ENCODE measurements around the gene YY1.
"Not testable (repeated sequence)": the region's sequence is repeated elsewhere in the genome, so short reads cannot be mapped to it uniquely, and the experiment has no call there.

Gene YY1

DNA sequence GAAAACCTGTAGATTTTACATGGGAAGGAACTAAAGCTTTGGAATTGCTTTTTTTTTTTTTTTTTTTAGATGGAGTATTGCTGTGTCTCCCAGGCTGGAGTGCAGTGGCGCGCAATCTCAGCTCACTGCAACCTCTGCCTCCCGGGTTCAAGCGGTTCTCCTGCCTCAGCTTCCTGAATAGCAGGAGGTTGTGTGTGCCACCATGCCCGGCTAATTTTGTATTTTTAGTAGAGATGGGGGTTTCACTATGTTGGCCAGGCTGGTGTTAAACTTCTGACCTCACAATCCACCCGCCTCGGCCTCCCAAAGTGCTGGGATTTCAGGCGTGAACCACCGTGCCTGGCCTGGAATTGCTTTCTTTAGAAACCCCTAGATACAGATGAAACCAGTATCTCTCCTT is 44.5 kb downstream of the YY1 start:
- peaks cover 26% of the 10 kb centered on the region for H3K4me1 Mint-ChIP-seq
- H3K9me3 Mint-ChIP-seq, H3K36me3 Mint-ChIP-seq, H3K4me3 Mint-ChIP-seq, H3K27me3 Mint-ChIP-seq: not testable (repeated sequence)
- peak overlapping the region; percentile 17 for H3K27ac Mint-ChIP-seq

DNA sequence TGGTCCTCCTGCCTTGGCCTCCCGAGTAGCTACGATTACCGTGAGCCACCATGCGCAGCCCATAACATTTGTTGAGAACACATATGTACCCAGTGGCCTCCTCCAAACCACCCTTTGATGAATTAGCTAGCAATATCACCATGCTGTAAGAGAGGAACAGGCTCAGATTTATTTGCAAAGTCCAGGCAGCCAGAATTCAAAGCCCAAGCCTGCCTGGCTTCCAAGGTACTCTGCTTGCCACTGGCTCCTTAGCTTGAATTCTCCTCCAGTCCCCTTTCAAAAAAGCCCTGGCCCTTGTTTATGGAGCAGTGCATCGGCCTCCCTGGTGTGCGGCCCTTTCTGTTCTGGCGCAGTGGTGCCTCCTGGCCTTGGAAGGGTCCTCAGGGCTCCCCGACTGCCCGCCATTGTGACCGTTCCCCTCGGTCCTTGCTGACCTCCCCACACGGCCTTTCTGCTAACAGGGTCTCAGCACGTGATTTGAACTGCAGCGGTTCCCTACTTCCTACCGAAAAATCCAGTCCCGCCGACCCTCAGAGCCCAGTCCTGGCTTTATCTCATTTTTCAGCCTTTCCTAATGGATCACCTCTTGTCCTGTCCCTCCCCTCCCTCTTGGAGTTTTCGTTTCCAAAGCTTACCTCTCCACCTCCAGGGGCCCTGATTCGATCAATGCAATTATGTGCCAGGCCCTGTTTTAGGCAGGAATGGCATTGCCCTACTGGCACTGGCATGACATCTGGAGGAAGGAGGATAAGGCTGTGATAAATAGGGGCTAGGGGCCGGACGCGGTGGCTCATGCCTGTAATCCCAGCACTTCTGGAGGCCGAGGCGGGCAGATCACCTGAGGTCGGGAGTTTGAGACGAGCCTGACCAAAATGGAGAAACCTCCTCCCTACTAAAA is 45.3 kb downstream of the YY1 start:
- H3K27me3 Mint-ChIP-seq = no peaks in the 10 kb centered on the region
- H3K4me1 Mint-ChIP-seq = peaks cover 19% of the 10 kb centered on the region
- H3K9me3 Mint-ChIP-seq = no peaks in the 10 kb centered on the region
- no peaks in the 10 kb centered on the region for H3K36me3 Mint-ChIP-seq
- peak overlapping the region; percentile 63 for H3K4me3 Mint-ChIP-seq
- H3K27ac Mint-ChIP-seq = peak overlapping the region; percentile 88

DNA sequence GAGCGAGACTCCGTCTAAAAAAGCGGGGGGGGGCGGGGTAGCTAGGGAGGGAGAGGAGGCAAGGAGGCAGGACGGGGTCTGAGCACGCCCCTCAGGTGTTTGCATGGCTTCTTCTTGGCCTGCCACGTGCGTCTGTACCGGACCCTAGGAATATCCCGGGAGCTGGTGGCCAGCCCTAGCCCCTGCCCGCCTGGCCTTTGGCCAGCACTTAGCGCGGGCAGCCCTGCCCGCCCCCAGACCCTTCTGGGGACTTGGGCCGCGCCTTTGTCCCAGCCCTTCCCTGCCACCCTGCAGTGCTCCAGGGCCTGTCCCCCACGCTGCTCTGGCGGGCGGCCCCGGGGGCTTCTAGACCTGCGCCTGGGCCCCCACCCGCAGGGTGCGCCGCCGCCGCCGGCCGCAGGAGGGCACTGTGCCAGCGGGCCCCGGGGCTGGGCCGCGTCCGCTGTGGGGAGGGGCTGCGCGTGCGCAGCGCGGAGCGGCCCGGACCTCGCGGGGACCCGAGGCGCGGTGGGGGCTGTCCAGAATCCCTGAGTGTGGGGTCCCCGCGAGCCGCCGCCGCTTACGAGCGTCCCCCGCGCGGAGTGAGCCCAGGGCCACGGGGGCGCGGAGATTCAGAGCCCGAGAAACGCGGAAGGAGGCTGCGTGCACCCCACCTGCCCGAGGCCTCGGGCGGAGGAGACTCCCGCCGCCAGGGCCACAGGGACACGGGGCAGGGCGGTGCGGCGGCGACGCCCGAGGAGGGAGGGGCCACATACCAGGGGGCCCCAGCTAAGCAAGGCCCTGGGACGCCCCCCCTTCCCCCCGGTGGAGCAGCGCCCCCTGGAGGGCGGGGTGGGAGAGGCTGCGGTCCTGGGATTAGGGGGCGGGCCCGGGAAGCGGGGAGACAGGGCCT is 46.3 kb downstream of the YY1 start:
- peaks cover 14% of the 10 kb centered on the region for H3K4me1 Mint-ChIP-seq
- peak overlapping the region; percentile 63 for H3K4me3 Mint-ChIP-seq
- H3K9me3 Mint-ChIP-seq = no peaks in the 10 kb centered on the region
- no peaks in the 10 kb centered on the region for H3K36me3 Mint-ChIP-seq
- no peak overlapping the region for H3K27ac Mint-ChIP-seq
- H3K27me3 Mint-ChIP-seq = no peaks in the 10 kb centered on the region

DNA sequence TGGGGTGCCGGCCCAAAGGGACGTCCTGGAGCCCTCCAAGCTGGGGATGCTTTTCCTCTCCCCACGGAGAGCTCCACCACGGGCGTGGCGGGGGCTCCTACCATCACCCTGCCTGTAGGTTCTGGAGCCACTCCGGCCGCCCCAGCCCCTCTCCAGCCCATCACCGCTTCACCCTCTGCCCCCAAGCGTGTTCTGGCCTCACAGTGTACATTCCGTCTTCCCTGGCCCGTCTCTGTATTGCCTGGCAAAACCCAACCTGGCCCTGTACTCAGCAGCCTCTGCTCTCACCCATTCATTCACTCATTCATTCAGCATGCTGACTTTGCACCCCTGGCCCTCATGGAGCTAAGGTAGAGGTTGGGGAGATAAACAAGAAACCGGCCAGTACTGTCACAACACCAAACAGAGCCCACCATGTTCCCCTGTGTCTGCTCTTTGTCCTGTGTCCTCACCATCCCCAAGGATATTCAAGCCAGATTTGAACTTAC is 47.0 kb downstream of the YY1 start:
- H3K36me3 Mint-ChIP-seq = no peaks in the 10 kb centered on the region
- H3K4me1 Mint-ChIP-seq = peaks cover 11% of the 10 kb centered on the region
- peak overlapping the region; percentile 86 for H3K4me3 Mint-ChIP-seq
- H3K27me3 Mint-ChIP-seq = no peaks in the 10 kb centered on the region
- H3K9me3 Mint-ChIP-seq = no peaks in the 10 kb centered on the region
- H3K27ac Mint-ChIP-seq = peak overlapping the region; percentile 94

DNA sequence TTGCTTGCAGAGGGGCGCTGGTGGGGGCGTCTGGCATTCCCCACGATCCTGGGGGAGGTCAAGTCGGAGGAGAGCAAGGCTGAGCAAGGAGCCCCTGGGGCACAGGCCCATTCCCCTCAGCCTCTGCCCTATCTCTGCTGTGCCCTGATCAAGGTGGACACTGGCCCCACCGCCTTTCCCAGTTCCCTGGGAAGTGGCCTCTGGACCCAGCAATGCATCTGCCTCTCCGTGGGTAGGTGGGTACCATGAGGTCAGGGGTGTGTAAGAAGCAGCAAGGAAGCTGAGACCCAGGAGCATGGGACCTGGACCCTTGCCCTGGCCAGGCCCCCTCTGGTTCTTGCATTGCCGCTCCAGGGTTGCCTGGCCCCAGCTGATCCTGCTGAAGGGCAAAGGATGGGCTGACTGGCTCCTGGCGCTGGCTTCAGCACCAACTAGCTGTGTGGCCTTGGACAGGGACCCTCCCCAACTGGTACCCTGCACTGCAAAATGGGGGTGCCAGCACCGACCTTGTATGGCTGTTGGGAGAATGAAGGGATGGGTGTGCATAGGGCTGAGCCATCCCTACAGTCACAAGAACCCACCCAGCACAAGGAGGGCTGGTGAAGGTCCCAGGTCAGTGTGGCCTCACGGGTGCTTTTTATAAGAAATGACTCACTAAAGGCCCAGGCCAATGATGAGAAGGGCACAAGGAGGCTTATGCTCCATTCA is 47.7 kb downstream of the YY1 start:
- no peaks in the 10 kb centered on the region for H3K36me3 Mint-ChIP-seq
- peak overlapping the region; percentile 65 for H3K27ac Mint-ChIP-seq
- peak overlapping the region; percentile 51 for H3K4me3 Mint-ChIP-seq
- no peaks in the 10 kb centered on the region for H3K27me3 Mint-ChIP-seq
- no peaks in the 10 kb centered on the region for H3K9me3 Mint-ChIP-seq
- peaks cover 10% of the 10 kb centered on the region for H3K4me1 Mint-ChIP-seq

DNA sequence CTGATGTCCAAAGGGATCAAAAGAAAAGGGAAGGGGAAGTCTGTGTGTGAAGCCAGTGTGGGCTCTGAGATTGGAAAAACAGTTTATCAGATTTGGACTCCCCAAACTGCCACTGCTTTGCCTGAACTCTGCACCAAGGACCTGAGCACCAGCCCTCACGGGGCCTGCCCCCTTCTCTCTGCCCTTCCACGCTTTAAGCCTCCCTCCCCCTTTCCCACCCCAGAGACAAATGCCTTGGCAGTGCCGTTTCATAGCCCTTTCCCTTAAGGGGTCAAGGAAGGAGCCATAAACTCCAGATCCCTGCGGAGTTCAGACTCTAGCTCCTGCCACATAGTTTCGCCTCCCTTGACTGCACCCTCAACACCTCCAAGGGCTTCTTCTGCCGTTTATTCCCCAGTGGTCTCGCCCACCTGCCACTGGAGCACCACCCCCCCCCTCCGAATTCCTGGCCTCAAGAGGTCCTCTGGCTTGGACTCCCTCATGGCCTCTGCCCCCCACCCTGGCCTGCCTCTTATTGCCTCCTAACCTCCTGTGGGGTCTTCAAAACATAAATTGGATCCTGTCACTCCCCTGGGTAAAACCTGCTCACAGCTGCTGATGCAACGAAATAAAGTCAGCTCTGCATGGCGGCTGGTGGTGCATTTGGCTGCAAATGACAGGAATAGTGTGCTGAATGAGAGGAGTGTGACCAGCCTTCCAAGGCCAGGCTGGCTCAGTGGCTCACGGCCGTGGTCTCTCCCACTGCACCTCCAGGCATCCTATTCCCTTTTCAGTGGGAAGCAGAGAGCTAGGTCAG is 48.5 kb downstream of the YY1 start:
- H3K4me1 Mint-ChIP-seq = peaks cover 8% of the 10 kb centered on the region
- no peak overlapping the region for H3K4me3 Mint-ChIP-seq
- H3K36me3 Mint-ChIP-seq = no peaks in the 10 kb centered on the region
- peak overlapping the region; percentile 65 for H3K27ac Mint-ChIP-seq
- H3K9me3 Mint-ChIP-seq = no peaks in the 10 kb centered on the region
- H3K27me3 Mint-ChIP-seq = no peaks in the 10 kb centered on the region

DNA sequence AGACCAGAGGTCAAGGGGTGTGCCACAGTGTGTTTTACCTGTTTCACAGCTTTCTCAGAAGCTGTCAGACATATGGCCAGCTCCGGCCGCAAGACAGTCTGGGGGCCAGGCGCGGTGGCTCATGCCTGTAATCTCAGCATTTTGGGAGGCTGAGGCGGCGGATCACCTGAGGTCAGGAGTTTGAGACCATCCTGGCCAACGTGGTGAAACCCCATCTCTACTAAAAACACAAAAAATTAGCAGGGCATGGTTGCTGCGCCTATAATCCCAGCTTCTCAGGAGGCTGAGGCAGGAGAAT is 49.0 kb downstream of the YY1 start:
- H3K27ac Mint-ChIP-seq, H3K36me3 Mint-ChIP-seq, H3K4me3 Mint-ChIP-seq, H3K4me1 Mint-ChIP-seq, H3K27me3 Mint-ChIP-seq, H3K9me3 Mint-ChIP-seq: not testable (repeated sequence)

DNA sequence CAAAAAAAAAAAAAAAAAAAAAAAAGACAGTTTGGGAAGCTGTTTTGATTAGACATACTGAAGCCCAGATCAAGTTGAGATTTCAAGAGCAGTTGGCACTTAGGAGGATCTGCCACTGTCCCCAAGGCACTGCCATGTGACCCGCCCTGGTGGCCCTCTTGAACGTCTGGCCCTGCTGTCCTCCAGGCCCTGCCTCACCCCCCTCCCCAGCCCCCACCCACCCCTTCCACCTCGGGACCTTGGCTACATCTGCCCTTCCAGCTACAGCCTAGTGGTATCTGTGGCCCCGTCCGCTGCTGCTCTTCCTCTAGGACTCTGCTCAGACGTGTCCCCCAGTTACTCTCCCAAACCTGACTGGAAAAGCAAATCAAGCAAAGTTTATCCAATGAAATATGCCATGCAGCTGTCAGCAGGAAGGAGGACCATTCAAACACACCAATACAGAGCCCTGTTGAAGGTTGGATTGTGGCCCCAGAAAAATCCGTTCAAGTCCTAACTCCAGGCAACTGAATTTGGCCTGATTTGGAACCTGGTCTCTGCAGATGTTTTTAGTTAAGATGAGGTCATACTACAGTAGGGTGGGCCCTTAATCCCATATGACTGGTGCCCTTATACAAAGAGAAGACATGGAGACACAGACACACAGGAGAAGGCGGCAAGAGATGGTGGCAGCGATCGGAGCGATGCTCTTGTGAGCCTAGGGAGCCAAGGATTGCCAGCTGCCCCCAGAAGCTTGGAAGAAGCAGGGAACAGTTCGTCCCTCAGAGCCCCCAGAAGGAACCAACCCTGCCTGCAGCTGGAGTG is 49.6 kb downstream of the YY1 start:
- H3K9me3 Mint-ChIP-seq = no peaks in the 10 kb centered on the region
- no peaks in the 10 kb centered on the region for H3K36me3 Mint-ChIP-seq
- H3K27me3 Mint-ChIP-seq = no peaks in the 10 kb centered on the region
- peaks cover 8% of the 10 kb centered on the region for H3K4me1 Mint-ChIP-seq
- H3K4me3 Mint-ChIP-seq = no peak overlapping the region
- no peak overlapping the region for H3K27ac Mint-ChIP-seq

DNA sequence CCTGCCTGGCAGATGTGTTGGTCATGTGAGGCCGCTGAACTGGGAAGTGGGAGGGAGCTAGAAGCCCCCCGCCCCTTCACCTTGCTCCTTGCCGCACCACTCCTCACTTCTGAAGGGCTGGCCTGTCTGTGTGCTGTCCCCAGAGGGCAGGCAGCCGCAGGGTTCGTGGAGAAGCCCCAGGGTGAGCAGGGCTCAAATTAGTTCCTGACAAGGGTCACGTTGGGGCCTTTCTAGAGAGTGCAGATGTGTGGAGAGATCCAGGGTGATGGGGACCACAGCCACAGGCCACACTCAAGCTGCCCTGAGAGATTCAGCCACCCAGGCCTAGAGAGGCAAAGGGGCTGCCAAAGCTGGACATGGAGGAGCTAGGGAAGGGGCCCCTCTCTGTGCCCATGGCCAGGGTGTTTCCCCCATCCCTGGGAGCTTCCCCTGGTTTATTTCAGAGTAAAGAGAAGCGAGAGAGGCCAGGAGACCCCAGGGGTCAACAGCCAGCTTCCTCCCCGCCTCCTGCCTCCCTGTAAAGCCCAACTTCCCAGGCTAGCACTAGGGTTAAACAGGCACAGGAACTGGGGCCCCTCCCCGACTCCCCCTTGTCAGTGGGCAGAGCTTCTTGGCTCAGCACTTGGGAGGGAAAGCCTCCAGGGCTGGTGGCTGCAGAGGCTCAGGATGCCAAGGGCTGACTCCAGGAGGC is 51.1 kb downstream of the YY1 start:
- peaks cover 4% of the 10 kb centered on the region for H3K4me1 Mint-ChIP-seq
- no peaks in the 10 kb centered on the region for H3K9me3 Mint-ChIP-seq
- no peak overlapping the region for H3K27ac Mint-ChIP-seq
- H3K4me3 Mint-ChIP-seq = no peak overlapping the region
- H3K36me3 Mint-ChIP-seq = no peaks in the 10 kb centered on the region
- no peaks in the 10 kb centered on the region for H3K27me3 Mint-ChIP-seq

DNA sequence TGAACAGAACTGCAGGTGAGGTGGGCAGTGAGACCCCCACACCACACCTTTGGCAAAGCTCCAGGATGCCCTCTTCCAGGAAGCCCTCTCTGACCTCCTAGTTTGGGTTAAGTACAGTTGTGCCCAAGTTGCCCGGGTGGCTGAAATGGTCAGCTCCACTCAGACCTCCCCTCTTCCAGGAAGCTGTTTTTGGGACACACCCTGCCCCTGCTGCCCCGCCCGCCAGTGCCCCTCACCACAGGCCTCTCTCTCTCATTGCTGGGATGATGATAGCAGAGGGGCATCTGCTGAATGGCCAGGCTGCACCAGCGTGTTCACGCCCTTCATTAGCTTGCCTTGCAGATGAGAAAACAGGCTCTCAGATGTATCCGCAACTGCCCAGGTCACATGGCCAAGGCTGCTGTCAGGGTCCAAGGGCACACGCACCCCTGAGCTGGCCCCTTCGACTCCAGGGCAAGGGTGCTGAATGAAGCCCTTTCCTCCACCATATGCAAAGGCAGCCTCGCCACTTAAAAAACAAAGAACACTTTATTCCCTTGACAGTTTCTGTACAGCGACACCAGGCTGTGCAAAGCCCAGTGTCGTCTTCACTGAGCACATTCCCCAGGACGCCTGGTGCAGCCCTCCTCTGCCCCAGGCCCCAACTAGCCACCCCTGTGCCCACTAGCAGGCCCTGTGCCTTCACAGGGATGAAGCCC is 51.8 kb downstream of the YY1 start:
- H3K4me1 Mint-ChIP-seq = peaks cover 4% of the 10 kb centered on the region
- no peak overlapping the region for H3K4me3 Mint-ChIP-seq
- no peaks in the 10 kb centered on the region for H3K27me3 Mint-ChIP-seq
- H3K36me3 Mint-ChIP-seq = no peaks in the 10 kb centered on the region
- H3K27ac Mint-ChIP-seq = no peak overlapping the region
- no peaks in the 10 kb centered on the region for H3K9me3 Mint-ChIP-seq

DNA sequence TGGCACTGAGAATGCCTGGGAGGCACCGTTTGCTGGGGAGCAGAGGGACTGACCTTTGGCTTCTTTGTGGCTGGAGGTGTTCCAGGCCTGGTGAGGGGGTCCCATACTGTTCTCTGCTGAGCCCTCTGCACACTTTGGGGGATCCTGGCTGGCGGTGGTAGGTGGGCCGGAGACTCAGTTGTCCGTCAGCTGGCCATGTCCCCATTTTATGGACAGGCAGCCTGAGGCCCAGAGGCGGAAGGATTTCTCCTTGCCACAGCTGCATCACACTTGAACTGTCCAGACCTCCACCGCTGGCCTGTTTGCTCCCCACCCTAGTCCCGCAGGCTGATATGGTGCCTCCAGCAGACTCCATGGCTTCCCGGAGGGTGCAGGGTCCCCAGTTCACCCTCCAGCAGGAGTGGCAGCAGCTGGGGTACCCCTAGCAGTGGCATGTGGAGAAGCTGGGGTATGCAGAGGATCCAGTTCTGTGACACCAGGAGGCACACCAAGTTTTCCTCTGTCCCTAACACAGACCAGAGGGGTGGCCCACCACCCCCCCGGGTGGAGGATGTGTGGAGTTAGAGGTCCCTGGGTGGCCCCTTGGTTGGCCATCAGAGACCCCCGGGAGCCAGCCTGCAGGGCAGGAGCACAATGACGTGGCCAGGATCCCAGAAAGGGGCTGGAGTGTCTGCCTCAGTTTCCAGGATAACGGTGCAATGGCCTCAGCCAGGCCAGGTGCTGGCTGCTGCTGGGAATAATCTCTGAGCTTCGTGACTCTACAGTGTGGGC is 52.5 kb downstream of the YY1 start:
- H3K4me3 Mint-ChIP-seq = no peak overlapping the region
- H3K27ac Mint-ChIP-seq = no peak overlapping the region
- H3K4me1 Mint-ChIP-seq = no peaks in the 10 kb centered on the region
- H3K9me3 Mint-ChIP-seq = no peaks in the 10 kb centered on the region
- no peaks in the 10 kb centered on the region for H3K27me3 Mint-ChIP-seq
- H3K36me3 Mint-ChIP-seq = no peaks in the 10 kb centered on the region

DNA sequence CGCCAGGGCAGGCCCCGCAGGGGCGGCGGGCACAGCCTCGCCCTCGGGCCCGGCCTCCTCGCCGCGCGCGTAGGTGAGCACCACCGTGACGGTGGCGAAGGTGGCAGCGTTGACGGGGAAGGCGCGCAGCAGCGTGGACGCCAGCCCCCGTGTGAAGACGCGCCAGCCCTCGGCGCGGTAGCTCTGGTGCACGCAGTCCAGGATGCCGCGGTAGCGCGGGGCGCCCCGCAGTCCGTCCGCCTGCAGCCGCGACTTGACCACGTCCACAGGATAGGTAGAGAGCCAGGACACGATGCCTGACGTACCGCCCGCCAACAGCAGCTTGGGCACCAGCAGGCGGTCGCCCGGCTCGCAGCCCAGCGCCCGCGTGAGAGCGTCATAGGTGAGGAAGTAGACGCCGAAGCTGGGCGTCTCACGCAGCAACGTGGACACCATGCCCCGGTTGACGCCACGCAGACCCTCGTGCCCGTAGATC is 53.4 kb downstream of the YY1 start:
- no peak overlapping the region for H3K27ac Mint-ChIP-seq

More for the DNA sequence above, 53.4 kb downstream of the YY1 start:
- Mint-ChIP-seq H3K4me1 (no peaks in the 10 kb centered on the region), H3K4me3 (no peak overlapping the region), H3K9me3 (no peaks in the 10 kb centered on the region), H3K27me3 (no peaks in the 10 kb centered on the region), H3K36me3 (no peaks in the 10 kb centered on the region)
